ENCODE measurements around the gene RAB7A. TPM values are rescaled to one million over a fixed set of nuclear protein-coding genes. Genes with fewer than 3 reads are reported as not detected.

The RAB7A gene
- polyA plus RNA-seq, 1 donor from 2014 or later: 42.4 TPM

DNA sequence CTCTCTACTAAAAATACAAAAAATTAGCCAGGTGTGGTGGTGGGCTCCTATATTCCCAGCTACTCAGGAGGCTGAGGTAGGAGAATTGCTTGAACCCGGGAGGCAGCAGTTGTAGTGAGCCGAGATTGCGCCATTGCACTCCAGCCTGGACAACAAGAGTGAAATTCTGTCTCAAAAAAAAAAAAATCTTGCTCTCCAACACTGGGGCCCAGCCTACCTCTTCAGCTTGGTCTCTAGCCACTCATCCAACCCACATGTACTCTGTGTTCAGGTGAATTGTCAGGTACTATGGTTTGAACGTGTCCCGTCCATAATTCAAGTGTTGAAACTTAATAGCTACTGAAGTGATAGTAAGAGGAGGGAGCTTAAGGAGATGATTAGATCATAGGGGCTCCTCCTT, 22.4 kb upstream of the RAB7A start:
- Histone ChIP-seq H3K36me3 (ENCODE audit: insufficient read depth, low read length) (no peaks in the 10 kb centered on the region), H2AFZ (ENCODE audit: low read depth, low read length) (no peak overlapping the region), H3K9me3 (ENCODE audit: low read length) (no peaks in the 10 kb centered on the region), H3K27me3 (ENCODE audit: insufficient read depth, low read depth, low read length) (no peaks in the 10 kb centered on the region), H3K9ac (ENCODE audit: low read length) (no peak overlapping the region), H3F3A (ENCODE audit: insufficient read depth, low read length, poor library complexity, severe bottlenecking) (no peaks in the 10 kb centered on the region), H3K4me2 (ENCODE audit: low read length) (no peak overlapping the region), H3K27ac (ENCODE audit: low read length) (no peak overlapping the region), H3K9me2 (ENCODE audit: insufficient read depth, low read length) (no peaks in the 10 kb centered on the region), H4K20me1 (ENCODE audit: insufficient read depth) (no peaks in the 10 kb centered on the region), H3K79me2 (replicated peaks; ENCODE audit: insufficient read depth, low read length) (no peaks in the 10 kb centered on the region), H3K4me3 (ENCODE audit: low read length) (no peak overlapping the region)
- no peak for TF ChIP-seq EZH2 (IDR thresholded peaks at IDR 0.05; ENCODE audit: borderline replicate concordance, insufficient read depth, low read length, poor library complexity, severe bottlenecking)
- TF ChIP-seq, protein P1, sequence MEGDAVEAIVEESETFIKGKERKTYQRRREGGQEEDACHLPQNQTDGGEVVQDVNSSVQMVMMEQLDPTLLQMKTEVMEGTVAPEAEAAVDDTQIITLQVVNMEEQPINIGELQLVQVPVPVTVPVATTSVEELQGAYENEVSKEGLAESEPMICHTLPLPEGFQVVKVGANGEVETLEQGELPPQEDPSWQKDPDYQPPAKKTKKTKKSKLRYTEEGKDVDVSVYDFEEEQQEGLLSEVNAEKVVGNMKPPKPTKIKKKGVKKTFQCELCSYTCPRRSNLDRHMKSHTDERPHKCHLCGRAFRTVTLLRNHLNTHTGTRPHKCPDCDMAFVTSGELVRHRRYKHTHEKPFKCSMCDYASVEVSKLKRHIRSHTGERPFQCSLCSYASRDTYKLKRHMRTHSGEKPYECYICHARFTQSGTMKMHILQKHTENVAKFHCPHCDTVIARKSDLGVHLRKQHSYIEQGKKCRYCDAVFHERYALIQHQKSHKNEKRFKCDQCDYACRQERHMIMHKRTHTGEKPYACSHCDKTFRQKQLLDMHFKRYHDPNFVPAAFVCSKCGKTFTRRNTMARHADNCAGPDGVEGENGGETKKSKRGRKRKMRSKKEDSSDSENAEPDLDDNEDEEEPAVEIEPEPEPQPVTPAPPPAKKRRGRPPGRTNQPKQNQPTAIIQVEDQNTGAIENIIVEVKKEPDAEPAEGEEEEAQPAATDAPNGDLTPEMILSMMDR (IDR thresholded peaks at IDR 0.05; ENCODE audit: poor library complexity, severe bottlenecking): no peak

DNA sequence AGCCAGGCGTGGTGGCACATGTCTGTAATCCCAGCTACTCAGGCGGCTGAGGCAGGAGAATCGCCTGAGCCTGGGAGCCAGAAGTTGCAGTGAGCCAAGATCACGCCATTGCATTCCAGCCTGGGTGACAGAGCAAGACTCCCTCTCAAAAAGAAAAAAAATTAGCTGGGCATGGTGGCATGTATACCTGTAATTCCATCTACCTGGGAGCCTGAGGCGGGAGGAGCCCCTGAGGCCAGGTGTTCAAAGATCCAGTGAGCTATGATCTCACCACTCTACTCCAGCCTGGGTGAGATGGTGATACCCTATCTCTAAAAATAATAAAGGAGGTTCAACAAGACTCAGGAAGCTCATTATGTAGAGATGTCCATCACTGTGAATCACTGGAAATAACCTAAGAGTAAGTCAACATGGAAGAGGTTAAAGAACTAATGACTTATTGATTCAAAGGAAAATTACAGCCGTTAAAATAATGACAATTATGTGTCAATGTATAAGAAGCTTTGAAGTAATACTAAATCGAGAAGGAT, 19.8 kb upstream of the RAB7A start:
- H3K4me3 ChIP-seq (ENCODE audit: low read length): no peak overlapping the region
- H4K20me1 ChIP-seq (ENCODE audit: insufficient read depth): no peaks in the 10 kb centered on the region
- H3K27ac ChIP-seq (ENCODE audit: low read length): no peak overlapping the region
- no peak overlapping the region for H3K9ac ChIP-seq (ENCODE audit: low read length)
- no peaks in the 10 kb centered on the region for H3K27me3 ChIP-seq (ENCODE audit: insufficient read depth, low read depth, low read length)
- no peaks in the 10 kb centered on the region for H3K36me3 ChIP-seq (ENCODE audit: insufficient read depth, low read length)
- no peaks in the 10 kb centered on the region for H3F3A ChIP-seq (ENCODE audit: insufficient read depth, low read length, poor library complexity, severe bottlenecking)
- no peak overlapping the region for H2AFZ ChIP-seq (ENCODE audit: low read depth, low read length)
- H3K9me2 ChIP-seq (ENCODE audit: insufficient read depth, low read length): no peaks in the 10 kb centered on the region
- no peak for TF ChIP-seq RAD21 (conservative IDR thresholded peaks at IDR 0.05)
- TF ChIP-seq, protein P1 (IDR thresholded peaks at IDR 0.05; ENCODE audit: poor library complexity, severe bottlenecking): no peak
- H3K9me3 ChIP-seq (ENCODE audit: low read length): no peaks in the 10 kb centered on the region
- H3K4me2 ChIP-seq (ENCODE audit: low read length): no peak overlapping the region
- no peaks in the 10 kb centered on the region for H3K79me2 ChIP-seq (replicated peaks; ENCODE audit: insufficient read depth, low read length)

DNA sequence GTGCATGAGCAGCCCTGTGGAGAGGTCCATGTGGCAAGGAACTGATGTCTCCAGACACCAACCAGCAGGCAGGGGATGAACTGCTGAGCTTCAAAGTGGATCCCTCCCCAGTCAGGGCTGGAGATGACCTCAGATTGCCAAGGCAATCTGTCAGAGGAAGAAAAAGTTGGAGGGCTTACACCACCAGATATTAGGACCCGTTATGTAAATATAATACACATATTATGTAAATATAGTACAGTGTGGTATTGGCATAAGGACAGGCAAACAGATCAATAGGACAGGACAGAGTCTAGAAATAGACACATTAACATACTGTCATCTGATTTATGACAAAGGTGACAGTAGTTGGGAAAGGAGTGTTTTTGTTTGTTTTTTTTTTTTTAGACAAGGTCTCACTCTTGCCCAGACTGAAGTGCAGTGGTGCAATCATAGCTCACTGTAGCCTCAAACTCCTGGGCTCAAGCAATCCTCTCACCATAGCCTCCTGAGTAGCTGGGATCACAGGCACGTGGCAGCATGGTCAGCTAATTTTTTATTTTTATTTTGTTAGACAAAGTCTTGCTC, 18.0 kb upstream of the RAB7A start:
- H3K27ac ChIP-seq (ENCODE audit: low read length): no peak overlapping the region
- no peaks in the 10 kb centered on the region for H3K9me2 ChIP-seq (ENCODE audit: insufficient read depth, low read length)
- no peaks in the 10 kb centered on the region for H3K9me3 ChIP-seq (ENCODE audit: low read length)
- no peaks in the 10 kb centered on the region for H3K36me3 ChIP-seq (ENCODE audit: insufficient read depth, low read length)
- no peaks in the 10 kb centered on the region for H3K79me2 ChIP-seq (replicated peaks; ENCODE audit: insufficient read depth, low read length)
- H3K27me3 ChIP-seq (ENCODE audit: insufficient read depth, low read depth, low read length): no peaks in the 10 kb centered on the region
- H4K20me1 ChIP-seq (ENCODE audit: insufficient read depth): no peaks in the 10 kb centered on the region
- no peak overlapping the region for H3K9ac ChIP-seq (ENCODE audit: low read length)
- H3F3A ChIP-seq (ENCODE audit: insufficient read depth, low read length, poor library complexity, severe bottlenecking): no peaks in the 10 kb centered on the region
- no peak overlapping the region for H2AFZ ChIP-seq (ENCODE audit: low read depth, low read length)
- H3K4me2 ChIP-seq (ENCODE audit: low read length): no peak overlapping the region
- no peak for TF ChIP-seq EZH2 (IDR thresholded peaks at IDR 0.05; ENCODE audit: borderline replicate concordance, insufficient read depth, low read length, poor library complexity, severe bottlenecking)
- no peak for TF ChIP-seq EP300 (conservative IDR thresholded peaks at IDR 0.05; ENCODE audit: poor library complexity, severe bottlenecking)
- TF ChIP-seq, protein P2, sequence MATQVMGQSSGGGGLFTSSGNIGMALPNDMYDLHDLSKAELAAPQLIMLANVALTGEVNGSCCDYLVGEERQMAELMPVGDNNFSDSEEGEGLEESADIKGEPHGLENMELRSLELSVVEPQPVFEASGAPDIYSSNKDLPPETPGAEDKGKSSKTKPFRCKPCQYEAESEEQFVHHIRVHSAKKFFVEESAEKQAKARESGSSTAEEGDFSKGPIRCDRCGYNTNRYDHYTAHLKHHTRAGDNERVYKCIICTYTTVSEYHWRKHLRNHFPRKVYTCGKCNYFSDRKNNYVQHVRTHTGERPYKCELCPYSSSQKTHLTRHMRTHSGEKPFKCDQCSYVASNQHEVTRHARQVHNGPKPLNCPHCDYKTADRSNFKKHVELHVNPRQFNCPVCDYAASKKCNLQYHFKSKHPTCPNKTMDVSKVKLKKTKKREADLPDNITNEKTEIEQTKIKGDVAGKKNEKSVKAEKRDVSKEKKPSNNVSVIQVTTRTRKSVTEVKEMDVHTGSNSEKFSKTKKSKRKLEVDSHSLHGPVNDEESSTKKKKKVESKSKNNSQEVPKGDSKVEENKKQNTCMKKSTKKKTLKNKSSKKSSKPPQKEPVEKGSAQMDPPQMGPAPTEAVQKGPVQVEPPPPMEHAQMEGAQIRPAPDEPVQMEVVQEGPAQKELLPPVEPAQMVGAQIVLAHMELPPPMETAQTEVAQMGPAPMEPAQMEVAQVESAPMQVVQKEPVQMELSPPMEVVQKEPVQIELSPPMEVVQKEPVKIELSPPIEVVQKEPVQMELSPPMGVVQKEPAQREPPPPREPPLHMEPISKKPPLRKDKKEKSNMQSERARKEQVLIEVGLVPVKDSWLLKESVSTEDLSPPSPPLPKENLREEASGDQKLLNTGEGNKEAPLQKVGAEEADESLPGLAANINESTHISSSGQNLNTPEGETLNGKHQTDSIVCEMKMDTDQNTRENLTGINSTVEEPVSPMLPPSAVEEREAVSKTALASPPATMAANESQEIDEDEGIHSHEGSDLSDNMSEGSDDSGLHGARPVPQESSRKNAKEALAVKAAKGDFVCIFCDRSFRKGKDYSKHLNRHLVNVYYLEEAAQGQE (IDR thresholded peaks at IDR 0.05; ENCODE audit: borderline replicate concordance): no peak
- TF ChIP-seq, protein P1 (IDR thresholded peaks at IDR 0.05; ENCODE audit: poor library complexity, severe bottlenecking): no peak
- no peak for TF ChIP-seq TAF1 (IDR thresholded peaks at IDR 0.05; ENCODE audit: low read depth)
- TF ChIP-seq RAD21 (conservative IDR thresholded peaks at IDR 0.05): no peak
- no peak for TF ChIP-seq POLR2AphosphoS5 (IDR thresholded peaks at IDR 0.05)
- TF ChIP-seq SMC3 (conservative IDR thresholded peaks at IDR 0.05; ENCODE audit: poor library complexity): no peak
- no peak for TF ChIP-seq MXI1 (conservative IDR thresholded peaks at IDR 0.05; ENCODE audit: poor library complexity, severe bottlenecking)
- H3K4me3 ChIP-seq (ENCODE audit: low read length): no peak overlapping the region

Data from neural cell (in vitro differentiated cells).